OCI-LY1 (cell line): Measurements from ENCODE around the gene AHI1.

Experiments used
- H2AFZ ChIP-seq: fragments of 200-600 bp; sonication (generic), shearing (Covaris generic); 2 replicates; pipeline ENCODE4 v1.6.0; 2014; ENCODE audit warnings: antibody characterized with exemption, mild to moderate bottlenecking, low read length
- H3F3A ChIP-seq: fragments of 200-600 bp; sonication (generic), shearing (Covaris generic); 2 replicates; pipeline ENCODE4 v1.6.0; 2014; ENCODE audit warnings: mild to moderate bottlenecking, antibody characterized with exemption, low read length, moderate library complexity; ENCODE audit not compliant: insufficient read depth
- H3K27ac ChIP-seq: fragments of 200-600 bp; sonication (generic); 2 replicates; pipeline ENCODE4 v1.5.1; 2014; ENCODE audit warnings: low read length, mixed run types, mild to moderate bottlenecking, low read depth; ENCODE audit not compliant: poor library complexity, severe bottlenecking
- H3K27me3 ChIP-seq: fragments of 200-600 bp; sonication (generic); 2 replicates; pipeline ENCODE4 v1.6.0; 2014; ENCODE audit warnings: antibody characterized with exemption, mild to moderate bottlenecking, low read length, moderate library complexity; ENCODE audit not compliant: insufficient read depth
- H3K36me3 ChIP-seq: fragments of 200-600 bp; sonication (generic); 2 replicates; pipeline ENCODE4 v1.6.1; 2014; ENCODE audit warnings: mild to moderate bottlenecking, antibody characterized with exemption, low read length, moderate library complexity, mixed read lengths; ENCODE audit not compliant: insufficient read depth
- H3K4me1 ChIP-seq: fragments of 200-600 bp; sonication (generic); 2 replicates; pipeline ENCODE4 v1.5.1; 2014; ENCODE audit warnings: mild to moderate bottlenecking, low read length, moderate library complexity; ENCODE audit not compliant: insufficient read depth, severe bottlenecking
- H3K4me2 ChIP-seq: fragments of 200-600 bp; sonication (generic), shearing (Covaris generic); 2 replicates; pipeline ENCODE4 v1.6.1; 2014; ENCODE audit warnings: low read length
- H3K4me3 ChIP-seq: fragments of 200-600 bp; sonication (generic); 2 replicates; pipeline ENCODE4 v1.5.1; 2014; ENCODE audit warnings: low read length, low read depth, mild to moderate bottlenecking, mixed read lengths; ENCODE audit not compliant: poor library complexity, severe bottlenecking
- H3K79me2 ChIP-seq: fragments of 200-600 bp; shearing (Covaris generic); 2 replicates; pipeline ENCODE4 v1.6.1; 2016; ENCODE audit warnings: mixed run types, low read length, mixed read lengths; ENCODE audit not compliant: insufficient read depth
- H3K9ac ChIP-seq: fragments of 200-600 bp; sonication (generic), shearing (Covaris generic); 2 replicates; pipeline ENCODE4 v1.6.1; 2014; ENCODE audit warnings: mild to moderate bottlenecking, low read length, mixed read lengths
- H3K9me2 ChIP-seq: fragments of 200-600 bp; sonication (generic), shearing (Covaris generic); 2 replicates; pipeline ENCODE4 v1.6.1; 2014; ENCODE audit warnings: low read depth, mild to moderate bottlenecking, low read length, mixed read lengths
- H3K9me3 ChIP-seq: fragments of 200-600 bp; shearing (Covaris generic); 2 replicates; pipeline ENCODE4 v1.6.1; 2014; ENCODE audit warnings: low read length, mixed read lengths
- H4K20me1 ChIP-seq: fragments of 200-600 bp; sonication (generic), shearing (Covaris generic); 2 replicates; pipeline ENCODE4 v1.6.0; 2016; ENCODE audit warnings: mild to moderate bottlenecking, low read length; ENCODE audit not compliant: insufficient read depth
- CTCF ChIP-seq: fragments of 200-600 bp; sonication (generic), shearing (Covaris generic); IDR thresholded peaks from 2 replicates; pipeline ENCODE4 v1.5.1; 2017; ENCODE audit warnings: mild to moderate bottlenecking, antibody characterized with exemption, low read length, moderate library complexity, mixed read lengths
- EZH2 ChIP-seq: fragments of 200-600 bp; sonication (generic), shearing (Covaris generic); IDR thresholded peaks from 2 replicates; pipeline ENCODE4 v1.8.0; 2017; ENCODE audit warnings: borderline replicate concordance, mixed run types, mild to moderate bottlenecking, antibody characterized with exemption, low read length, moderate library complexity, mixed read lengths

The AHI1 gene

GRCh38 chr6:135434991-135435390 is 62.5 kb downstream of the AHI1 start:
- no peak for TF ChIP-seq EZH2
- TF ChIP-seq CTCF = no peak
- Histone ChIP-seq H3F3A (no peaks in the 10 kb centered on the region), H3K4me3 (no peak overlapping the region), H3K9me2 (no peaks in the 10 kb centered on the region), H3K4me1 (peaks cover 13% of the 10 kb centered on the region), H3K27me3 (no peaks in the 10 kb centered on the region), H4K20me1 (no peaks in the 10 kb centered on the region), H3K36me3 (no peaks in the 10 kb centered on the region), H3K4me2 (no peak overlapping the region), H2AFZ (no peak overlapping the region), H3K79me2 (no peaks in the 10 kb centered on the region), H3K9me3 (no peaks in the 10 kb centered on the region), H3K9ac (no peak overlapping the region), H3K27ac (no peak overlapping the region)

GRCh38 chr6:135434095-135434494 is 63.4 kb downstream of the AHI1 start:
- no peak overlapping the region for H3K9ac ChIP-seq

GRCh38 chr6:135428078-135428477 is 69.5 kb downstream of the AHI1 start:
- no peaks in the 10 kb centered on the region for H4K20me1 ChIP-seq
- no peaks in the 10 kb centered on the region for H3K4me1 ChIP-seq
- no peak overlapping the region for H3K9ac ChIP-seq
- TF ChIP-seq EZH2 = no peak
- H3K79me2 ChIP-seq = no peaks in the 10 kb centered on the region
- H3F3A ChIP-seq = no peaks in the 10 kb centered on the region
- H3K4me3 ChIP-seq = no peak overlapping the region
- no peaks in the 10 kb centered on the region for H3K27me3 ChIP-seq
- H3K36me3 ChIP-seq = no peaks in the 10 kb centered on the region
- H3K4me2 ChIP-seq = no peak overlapping the region
- H2AFZ ChIP-seq = no peak overlapping the region
- H3K9me2 ChIP-seq = no peaks in the 10 kb centered on the region
- H3K9me3 ChIP-seq = no peaks in the 10 kb centered on the region
- no peak overlapping the region for H3K27ac ChIP-seq

More at GRCh38 chr6:135434095-135434494, 63.4 kb downstream of the AHI1 start:
- no peaks in the 10 kb centered on the region for H3K9me2 ChIP-seq
- no peaks in the 10 kb centered on the region for H3K36me3 ChIP-seq
- no peak overlapping the region for H3K4me2 ChIP-seq
- no peaks in the 10 kb centered on the region for H4K20me1 ChIP-seq
- no peak overlapping the region for H2AFZ ChIP-seq
- H3K27me3 ChIP-seq = no peaks in the 10 kb centered on the region
- no peaks in the 10 kb centered on the region for H3K9me3 ChIP-seq
- TF ChIP-seq EZH2 (no peak), CTCF (no peak)
- H3K79me2 ChIP-seq = no peaks in the 10 kb centered on the region
- no peak overlapping the region for H3K4me3 ChIP-seq
- no peaks in the 10 kb centered on the region for H3F3A ChIP-seq
- peaks cover 4% of the 10 kb centered on the region for H3K4me1 ChIP-seq
- no peak overlapping the region for H3K27ac ChIP-seq

- no peaks in the 10 kb centered on the region for H3K79me2 ChIP-seq
- no peak overlapping the region for H3K4me2 ChIP-seq
- TF ChIP-seq CTCF = no peak
- no peak for TF ChIP-seq EZH2
- H3K27me3 ChIP-seq = no peaks in the 10 kb centered on the region
- no peak overlapping the region for H3K9ac ChIP-seq
- no peaks in the 10 kb centered on the region for H4K20me1 ChIP-seq
- no peaks in the 10 kb centered on the region for H3K36me3 ChIP-seq
- no peak overlapping the region for H3K4me3 ChIP-seq
- H3K27ac ChIP-seq = no peak overlapping the region
- no peaks in the 10 kb centered on the region for H3K9me2 ChIP-seq
- no peak overlapping the region for H2AFZ ChIP-seq
- H3K9me3 ChIP-seq = no peaks in the 10 kb centered on the region
- no peaks in the 10 kb centered on the region for H3K4me1 ChIP-seq
- no peaks in the 10 kb centered on the region for H3F3A ChIP-seq
Measured at GRCh38 chr6:135426833-135427232, 70.7 kb downstream of the AHI1 start.
